GM12891 (cell line): ENCODE data around the gene SLX1A.
A peak's percentile ranks its signal among the peaks of the same experiment; 100 is the strongest.
"Not testable (repeated sequence)": the region's sequence is repeated elsewhere in the genome, so short reads cannot be mapped to it uniquely, and the experiment has no call there.

Source experiments
- DNase-seq: peaks from one replicate; pipeline ENCODE4 v3.0.0; 2011; ENCODE audit warnings: low spot score; ENCODE audit not compliant: insufficient read length
- FAIRE-seq: peaks from 2 replicates; lab custom pipeline; 2011; peaks lifted over from hg19 to GRCh38; lab: Jason Lieb, UNC
- PAX5 ChIP-seq: IDR thresholded peaks from 2 replicates; pipeline ENCODE4 v1.6.1; 2011; ENCODE audit warnings: low read length, moderate library complexity, mild to moderate bottlenecking; ENCODE audit not compliant: insufficient read depth, severe bottlenecking
- POLR2A ChIP-seq: IDR thresholded peaks from 2 replicates; pipeline ENCODE4 v1.6.1; 2011; ENCODE audit warnings: low read depth, low read length, control low read depth
- POLR2AphosphoS5 ChIP-seq: IDR thresholded peaks from 2 replicates; pipeline ENCODE4 v1.6.1; 2011; ENCODE audit warnings: low read depth, low read length, control low read depth
- POU2F2 ChIP-seq: IDR thresholded peaks from 2 replicates; pipeline ENCODE4 v1.6.1; 2011; ENCODE audit warnings: low read depth, mild to moderate bottlenecking, control low read depth, low read length, moderate library complexity
- SPI1 ChIP-seq: IDR thresholded peaks from 2 replicates; pipeline ENCODE4 v1.6.1; 2011; ENCODE audit warnings: low read depth, low read length, control low read depth
- TAF1 ChIP-seq: IDR thresholded peaks from 2 replicates; pipeline ENCODE4 v1.6.1; 2011; ENCODE audit warnings: low read depth, low read length, control low read depth

Gene SLX1A

GRCh38 chr16:30184096-30184890 lies 9.4 kb upstream of the SLX1A start:
- TF ChIP-seq PAX5 (no peak), POLR2AphosphoS5 (no peak; the same call in none of the 2 replicates), POLR2A (no peak; the same call in 1 of the 2 replicates), TAF1 (peak; percentile 67; the same call in 1 of the 2 replicates), SPI1 (peak; percentile 81), POU2F2 (peak; percentile 40; the same call in 1 of the 2 replicates)
- peak; percentile 73 for DNase-seq
- FAIRE-seq = no peak

- no peak for FAIRE-seq
These were observed 8.6 kb upstream of the SLX1A start for GRCh38 chr16:30184891-30185682.

GRCh38 chr16:30185683-30186421 lies 7.8 kb upstream of the SLX1A start:
- TF ChIP-seq PAX5 (no peak), POLR2AphosphoS5 (peak; percentile 60; the same call in 1 of the 2 replicates), TAF1 (0 out of 2 replicates have a peak, but pooled peaks have one; percentile 50), POU2F2 (peak; percentile 45; the same call in 1 of the 2 replicates), SPI1 (peak; percentile 95), POLR2A (no peak; the same call in 1 of the 2 replicates)
- FAIRE-seq = peak; percentile 95
- peak; percentile 77 for DNase-seq

More at GRCh38 chr16:30184891-30185682, 8.6 kb upstream of the SLX1A start:
- peak; percentile 21 for DNase-seq
- TF ChIP-seq TAF1 (no peak), POLR2A (peak; percentile 85), SPI1 (no peak), PAX5 (no peak), POLR2AphosphoS5 (peak; percentile 83), POU2F2 (0 out of 2 replicates have a peak, but pooled peaks have one; percentile 43)

- DNase-seq (no peak), FAIRE-seq (no peak)
- TF ChIP-seq PAX5 = no peak
- no peak; the same call in 1 of the 2 replicates for TF ChIP-seq POLR2A
- no peak for TF ChIP-seq SPI1
- TF ChIP-seq TAF1 = no peak
- TF ChIP-seq POLR2AphosphoS5 = no peak
- no peak; the same call in 1 of the 2 replicates for TF ChIP-seq POU2F2
These were observed 7.3 kb upstream of the SLX1A start for GRCh38 chr16:30186444-30186781.

GRCh38 chr16:30186782-30187555 lies 6.7 kb upstream of the SLX1A start:
- no peak for DNase-seq
- no peak; the same call in none of the 2 replicates for TF ChIP-seq POLR2AphosphoS5
- TF ChIP-seq POLR2A = peak; percentile 63
- TF ChIP-seq TAF1 = 0 out of 2 replicates have a peak, but pooled peaks have one; percentile 14
- FAIRE-seq = peak; percentile 77

- no peak for DNase-seq
- TF ChIP-seq TAF1 (no peak), PAX5 (no peak), POLR2AphosphoS5 (no peak), SPI1 (no peak), POU2F2 (no peak), POLR2A (no peak)
- no peak for FAIRE-seq
These were observed 6.2 kb upstream of the SLX1A start for GRCh38 chr16:30187556-30187865.

GRCh38 chr16:30187971-30188561 lies 5.6 kb upstream of the SLX1A start:
- TF ChIP-seq POLR2AphosphoS5 (no peak), POLR2A (peak; percentile 42; the same call in 1 of the 2 replicates)
- no peak for FAIRE-seq
- DNase-seq = no peak

GRCh38 chr16:30191158-30191557 lies 2.5 kb upstream of the SLX1A start:
- FAIRE-seq, DNase-seq: not testable (repeated sequence)

- DNase-seq, FAIRE-seq: not testable (repeated sequence)
These were observed 577 bp upstream of the SLX1A start for GRCh38 chr16:30193098-30193497.

- not testable (repeated sequence) for DNase-seq, FAIRE-seq
These were observed 674 bp downstream of the SLX1A start for GRCh38 chr16:30194172-30194925.

- not testable (repeated sequence) for DNase-seq
These were observed 3.3 kb downstream of the SLX1A start for GRCh38 chr16:30197001-30197400.

GRCh38 chr16:30199049-30199448 lies 5.4 kb downstream of the SLX1A start, which contains the start of gene SULT1A3:
Gene SULT1A3 (plus strand): TSS chr16:30199255. CDS start chr16:30200729, 1,474 bp downstream.
- DNase-seq, FAIRE-seq: not testable (repeated sequence)

More at GRCh38 chr16:30197001-30197400, 3.3 kb downstream of the SLX1A start:
- not testable (repeated sequence) for FAIRE-seq
